ENCODE data around the gene COPA. TPM values are rescaled to one million over a fixed set of nuclear protein-coding genes. Genes with fewer than 3 reads are reported as not detected.

The COPA gene
- total and polyA plus RNA-seq, 10 of the 15 experiments (the other 5 are each of a cell fraction or from before 2014, with no cell fraction given), result 53.7 to 180 (median 123) TPM

DNA sequence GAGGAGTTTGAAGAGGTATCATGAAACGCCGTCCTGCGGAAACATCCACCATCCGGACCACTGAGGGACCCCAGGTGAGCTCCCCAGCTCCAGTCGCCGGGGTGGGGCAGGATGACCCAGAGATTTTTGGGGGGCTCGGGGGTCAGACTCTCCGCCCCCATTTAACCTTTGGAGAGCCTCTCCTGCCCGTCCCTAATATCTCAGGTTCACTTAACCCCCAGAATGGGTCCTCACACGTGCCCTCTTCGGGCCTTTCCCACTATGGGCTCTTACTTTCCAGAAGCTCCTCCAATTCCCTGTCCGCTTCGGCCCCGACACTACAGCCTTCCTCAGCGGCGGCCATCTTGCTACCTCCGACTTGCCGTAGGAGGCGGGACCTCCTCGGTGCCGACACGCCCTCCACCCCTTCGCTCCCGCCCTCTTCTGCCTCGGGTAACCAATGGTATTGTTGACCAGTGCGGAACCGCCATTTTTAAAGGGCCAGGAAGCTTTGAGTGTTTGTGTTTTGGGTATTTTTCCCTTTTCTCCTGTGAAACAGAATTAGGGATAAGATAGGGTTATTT lies 58.2 kb downstream of the COPA start, which contains the start of gene PEX19 (continued):
- TF ChIP-seq SUZ12 (IDR thresholded peaks at IDR 0.05; ENCODE audit: unreplicated experiment) (no peak), PML (IDR thresholded peaks at IDR 0.05; ENCODE audit: low read length) (no peak; the same call in 1 of the 2 replicates), TCF7 (IDR thresholded peaks at IDR 0.05; ENCODE audit: borderline replicate concordance) (no peak), NFXL1 (IDR thresholded peaks at IDR 0.05; ENCODE audit: borderline replicate concordance) (no peak), MTA2 (IDR thresholded peaks at IDR 0.05; ENCODE audit: low read depth) (no peak), ZNF24 (IDR thresholded peaks at IDR 0.05) (no peak), POLR2AphosphoS5 (IDR thresholded peaks at IDR 0.05; ENCODE audit: low read length) (peak; percentile 93), FOXM1 (IDR thresholded peaks at IDR 0.05; ENCODE audit: low read depth, low read length) (peak; percentile 17; the same call in 1 of the 2 replicates), CHD1 (IDR thresholded peaks at IDR 0.05; ENCODE audit: low read depth, low read length) (no peak), FOXK2 (IDR thresholded peaks at IDR 0.05) (peak; percentile 43; the same call in 1 of the 2 replicates), NFYB (IDR thresholded peaks at IDR 0.05; ENCODE audit: insufficient read depth, low read depth, low read length) (peak; percentile 70; the same call in 1 of the 2 replicates), SMAD5 (IDR thresholded peaks at IDR 0.05; ENCODE audit: low read depth) (no peak), BACH1 (IDR thresholded peaks at IDR 0.05; ENCODE audit: borderline replicate concordance) (no peak; the same call in 1 of the 2 replicates)
- TF ChIP-seq, protein P1, sequence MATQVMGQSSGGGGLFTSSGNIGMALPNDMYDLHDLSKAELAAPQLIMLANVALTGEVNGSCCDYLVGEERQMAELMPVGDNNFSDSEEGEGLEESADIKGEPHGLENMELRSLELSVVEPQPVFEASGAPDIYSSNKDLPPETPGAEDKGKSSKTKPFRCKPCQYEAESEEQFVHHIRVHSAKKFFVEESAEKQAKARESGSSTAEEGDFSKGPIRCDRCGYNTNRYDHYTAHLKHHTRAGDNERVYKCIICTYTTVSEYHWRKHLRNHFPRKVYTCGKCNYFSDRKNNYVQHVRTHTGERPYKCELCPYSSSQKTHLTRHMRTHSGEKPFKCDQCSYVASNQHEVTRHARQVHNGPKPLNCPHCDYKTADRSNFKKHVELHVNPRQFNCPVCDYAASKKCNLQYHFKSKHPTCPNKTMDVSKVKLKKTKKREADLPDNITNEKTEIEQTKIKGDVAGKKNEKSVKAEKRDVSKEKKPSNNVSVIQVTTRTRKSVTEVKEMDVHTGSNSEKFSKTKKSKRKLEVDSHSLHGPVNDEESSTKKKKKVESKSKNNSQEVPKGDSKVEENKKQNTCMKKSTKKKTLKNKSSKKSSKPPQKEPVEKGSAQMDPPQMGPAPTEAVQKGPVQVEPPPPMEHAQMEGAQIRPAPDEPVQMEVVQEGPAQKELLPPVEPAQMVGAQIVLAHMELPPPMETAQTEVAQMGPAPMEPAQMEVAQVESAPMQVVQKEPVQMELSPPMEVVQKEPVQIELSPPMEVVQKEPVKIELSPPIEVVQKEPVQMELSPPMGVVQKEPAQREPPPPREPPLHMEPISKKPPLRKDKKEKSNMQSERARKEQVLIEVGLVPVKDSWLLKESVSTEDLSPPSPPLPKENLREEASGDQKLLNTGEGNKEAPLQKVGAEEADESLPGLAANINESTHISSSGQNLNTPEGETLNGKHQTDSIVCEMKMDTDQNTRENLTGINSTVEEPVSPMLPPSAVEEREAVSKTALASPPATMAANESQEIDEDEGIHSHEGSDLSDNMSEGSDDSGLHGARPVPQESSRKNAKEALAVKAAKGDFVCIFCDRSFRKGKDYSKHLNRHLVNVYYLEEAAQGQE (IDR thresholded peaks at IDR 0.05; ENCODE audit: low read depth, low read length), result no peak
- TF ChIP-seq, protein P2, sequence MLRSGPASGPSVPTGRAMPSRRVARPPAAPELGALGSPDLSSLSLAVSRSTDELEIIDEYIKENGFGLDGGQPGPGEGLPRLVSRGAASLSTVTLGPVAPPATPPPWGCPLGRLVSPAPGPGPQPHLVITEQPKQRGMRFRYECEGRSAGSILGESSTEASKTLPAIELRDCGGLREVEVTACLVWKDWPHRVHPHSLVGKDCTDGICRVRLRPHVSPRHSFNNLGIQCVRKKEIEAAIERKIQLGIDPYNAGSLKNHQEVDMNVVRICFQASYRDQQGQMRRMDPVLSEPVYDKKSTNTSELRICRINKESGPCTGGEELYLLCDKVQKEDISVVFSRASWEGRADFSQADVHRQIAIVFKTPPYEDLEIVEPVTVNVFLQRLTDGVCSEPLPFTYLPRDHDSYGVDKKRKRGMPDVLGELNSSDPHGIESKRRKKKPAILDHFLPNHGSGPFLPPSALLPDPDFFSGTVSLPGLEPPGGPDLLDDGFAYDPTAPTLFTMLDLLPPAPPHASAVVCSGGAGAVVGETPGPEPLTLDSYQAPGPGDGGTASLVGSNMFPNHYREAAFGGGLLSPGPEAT (IDR thresholded peaks at IDR 0.05; ENCODE audit: low read depth), result peak; percentile 98
- TF ChIP-seq, protein P3, sequence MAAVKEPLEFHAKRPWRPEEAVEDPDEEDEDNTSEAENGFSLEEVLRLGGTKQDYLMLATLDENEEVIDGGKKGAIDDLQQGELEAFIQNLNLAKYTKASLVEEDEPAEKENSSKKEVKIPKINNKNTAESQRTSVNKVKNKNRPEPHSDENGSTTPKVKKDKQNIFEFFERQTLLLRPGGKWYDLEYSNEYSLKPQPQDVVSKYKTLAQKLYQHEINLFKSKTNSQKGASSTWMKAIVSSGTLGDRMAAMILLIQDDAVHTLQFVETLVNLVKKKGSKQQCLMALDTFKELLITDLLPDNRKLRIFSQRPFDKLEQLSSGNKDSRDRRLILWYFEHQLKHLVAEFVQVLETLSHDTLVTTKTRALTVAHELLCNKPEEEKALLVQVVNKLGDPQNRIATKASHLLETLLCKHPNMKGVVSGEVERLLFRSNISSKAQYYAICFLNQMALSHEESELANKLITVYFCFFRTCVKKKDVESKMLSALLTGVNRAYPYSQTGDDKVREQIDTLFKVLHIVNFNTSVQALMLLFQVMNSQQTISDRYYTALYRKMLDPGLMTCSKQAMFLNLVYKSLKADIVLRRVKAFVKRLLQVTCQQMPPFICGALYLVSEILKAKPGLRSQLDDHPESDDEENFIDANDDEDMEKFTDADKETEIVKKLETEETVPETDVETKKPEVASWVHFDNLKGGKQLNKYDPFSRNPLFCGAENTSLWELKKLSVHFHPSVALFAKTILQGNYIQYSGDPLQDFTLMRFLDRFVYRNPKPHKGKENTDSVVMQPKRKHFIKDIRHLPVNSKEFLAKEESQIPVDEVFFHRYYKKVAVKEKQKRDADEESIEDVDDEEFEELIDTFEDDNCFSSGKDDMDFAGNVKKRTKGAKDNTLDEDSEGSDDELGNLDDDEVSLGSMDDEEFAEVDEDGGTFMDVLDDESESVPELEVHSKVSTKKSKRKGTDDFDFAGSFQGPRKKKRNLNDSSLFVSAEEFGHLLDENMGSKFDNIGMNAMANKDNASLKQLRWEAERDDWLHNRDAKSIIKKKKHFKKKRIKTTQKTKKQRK (IDR thresholded peaks at IDR 0.05; ENCODE audit: low read depth, low read length), result no peak
- TF ChIP-seq, protein P4, sequence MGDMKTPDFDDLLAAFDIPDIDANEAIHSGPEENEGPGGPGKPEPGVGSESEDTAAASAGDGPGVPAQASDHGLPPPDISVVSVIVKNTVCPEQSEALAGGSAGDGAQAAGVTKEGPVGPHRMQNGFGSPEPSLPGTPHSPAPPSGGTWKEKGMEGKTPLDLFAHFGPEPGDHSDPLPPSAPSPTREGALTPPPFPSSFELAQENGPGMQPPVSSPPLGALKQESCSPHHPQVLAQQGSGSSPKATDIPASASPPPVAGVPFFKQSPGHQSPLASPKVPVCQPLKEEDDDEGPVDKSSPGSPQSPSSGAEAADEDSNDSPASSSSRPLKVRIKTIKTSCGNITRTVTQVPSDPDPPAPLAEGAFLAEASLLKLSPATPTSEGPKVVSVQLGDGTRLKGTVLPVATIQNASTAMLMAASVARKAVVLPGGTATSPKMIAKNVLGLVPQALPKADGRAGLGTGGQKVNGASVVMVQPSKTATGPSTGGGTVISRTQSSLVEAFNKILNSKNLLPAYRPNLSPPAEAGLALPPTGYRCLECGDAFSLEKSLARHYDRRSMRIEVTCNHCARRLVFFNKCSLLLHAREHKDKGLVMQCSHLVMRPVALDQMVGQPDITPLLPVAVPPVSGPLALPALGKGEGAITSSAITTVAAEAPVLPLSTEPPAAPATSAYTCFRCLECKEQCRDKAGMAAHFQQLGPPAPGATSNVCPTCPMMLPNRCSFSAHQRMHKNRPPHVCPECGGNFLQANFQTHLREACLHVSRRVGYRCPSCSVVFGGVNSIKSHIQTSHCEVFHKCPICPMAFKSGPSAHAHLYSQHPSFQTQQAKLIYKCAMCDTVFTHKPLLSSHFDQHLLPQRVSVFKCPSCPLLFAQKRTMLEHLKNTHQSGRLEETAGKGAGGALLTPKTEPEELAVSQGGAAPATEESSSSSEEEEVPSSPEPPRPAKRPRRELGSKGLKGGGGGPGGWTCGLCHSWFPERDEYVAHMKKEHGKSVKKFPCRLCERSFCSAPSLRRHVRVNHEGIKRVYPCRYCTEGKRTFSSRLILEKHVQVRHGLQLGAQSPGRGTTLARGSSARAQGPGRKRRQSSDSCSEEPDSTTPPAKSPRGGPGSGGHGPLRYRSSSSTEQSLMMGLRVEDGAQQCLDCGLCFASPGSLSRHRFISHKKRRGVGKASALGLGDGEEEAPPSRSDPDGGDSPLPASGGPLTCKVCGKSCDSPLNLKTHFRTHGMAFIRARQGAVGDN (IDR thresholded peaks at IDR 0.05), result no peak

Measured in GM12878 (cell line).